Endothelial cell of umbilical vein (primary cell): ENCODE measurements around the gene KCNMA1. TPM values are rescaled to one million over a fixed set of nuclear protein-coding genes. Genes with fewer than 3 reads are reported as not detected.

Experiments
- BruUV-seq: library from RNA; stranded (reverse); fragments of 400-500 nt; replicated peaks from 2 replicates; lab custom pipeline; 2021; lab: Mats Ljungman, UMichigan
- CTCF ChIA-PET: fragments of 300-600, 350-600 bp; sonication (Branson Sonifier 250); formaldehyde crosslinking; loops from one replicate; lab custom pipeline; 2021; ENCODE audit warnings: antibody characterized with exemption, inconsistent platforms; lab: Charles Lee
- POLR2A ChIA-PET: fragments of 300-600, 350-600 bp; sonication (Branson Sonifier 250); formaldehyde crosslinking; loops from one replicate; lab custom pipeline; 2021; ENCODE audit warnings: antibody characterized with exemption, inconsistent platforms; lab: Charles Lee
- DNase-seq: peaks from one replicate; pipeline ENCODE4 v3.0.0-alpha.2; 2011; ENCODE audit warnings: low read depth, low spot score
- FAIRE-seq: peaks from 2 replicates; lab custom pipeline; 2011; peaks lifted over from hg19 to GRCh38; lab: Jason Lieb, UNC
- H2AFZ ChIP-seq: 2 replicates; pipeline ENCODE4 v1.6.0; 2012; ENCODE audit warnings: low read depth, low read length, control low read depth, inconsistent platforms
- H3K27ac ChIP-seq: 2 replicates; pipeline ENCODE4 v1.5.1; 2011; ENCODE audit warnings: low read depth, mild to moderate bottlenecking, control low read depth, low read length, moderate library complexity; ENCODE audit not compliant: insufficient read depth
- H3K27me3 ChIP-seq, 2 experiments: 2 replicates each; pipeline versions ENCODE4 v1.6.0 to v1.6.1; 2011; ENCODE audit warnings: low read length in 2 of 2, mixed read lengths in 1 of 2; ENCODE audit not compliant: control insufficient read depth in 2 of 2, insufficient read depth in 2 of 2
- H3K36me3 ChIP-seq, 2 experiments: 2 replicates in 1 of 2; 3 replicates in 1 of 2; pipeline ENCODE4 v1.5.1; 2011; ENCODE audit warnings: low read length in 2 of 2, mild to moderate bottlenecking in 1 of 2, moderate library complexity in 1 of 2; ENCODE audit not compliant: control insufficient read depth in 2 of 2, insufficient read depth in 2 of 2; ENCODE audit errors: extremely low read depth in 1 of 2
- H3K4me1 ChIP-seq: 3 replicates; pipeline ENCODE4 v1.5.1; 2011; ENCODE audit warnings: mild to moderate bottlenecking, low read length; ENCODE audit not compliant: control insufficient read depth, insufficient read depth; ENCODE audit errors: extremely low read depth
- H3K4me2 ChIP-seq: 2 replicates; pipeline ENCODE4 v1.6.1; 2011; ENCODE audit warnings: low read length, control low read depth, mixed read lengths; ENCODE audit not compliant: insufficient read depth
- H3K4me3 ChIP-seq, 3 experiments: fragments of 200-600 bp in 1 of 3; sonication (generic), shearing (Covaris generic) in 1 of 3; replicated peaks in 1 of 3; 2 replicates each; pipeline ENCODE4 v1.5.1; 2011 to 2016; ENCODE audit warnings: control low read depth in 3 of 3, low read length in 3 of 3, mild to moderate bottlenecking in 2 of 3, inconsistent platforms in 1 of 3, low read depth in 1 of 3, moderate library complexity in 1 of 3; ENCODE audit not compliant: insufficient read depth in 1 of 3
- H3K79me2 ChIP-seq: 2 replicates; pipeline ENCODE4 v1.6.0; 2012; ENCODE audit warnings: low read length, inconsistent platforms; ENCODE audit not compliant: control insufficient read depth, insufficient read depth
- H3K9ac ChIP-seq: replicated peaks from 2 replicates; pipeline ENCODE3; 2011; ENCODE audit warnings: low read length, control low read depth; ENCODE audit not compliant: insufficient read depth; ENCODE audit errors: extremely low read depth
- H3K9me1 ChIP-seq: replicated peaks from 3 replicates; pipeline ENCODE4 v1.6.0; 2011; ENCODE audit warnings: mild to moderate bottlenecking, low read length; ENCODE audit not compliant: control insufficient read depth, insufficient read depth; ENCODE audit errors: extremely low read depth
- H3K9me3 ChIP-seq: replicated peaks from 2 replicates; pipeline ENCODE4 v1.5.1; 2012; ENCODE audit warnings: low read length, inconsistent platforms; ENCODE audit not compliant: control insufficient read depth, insufficient read depth
- H4K20me1 ChIP-seq: replicated peaks from 2 replicates; pipeline ENCODE3; 2011; ENCODE audit warnings: mild to moderate bottlenecking, low read length; ENCODE audit not compliant: control insufficient read depth, insufficient read depth; ENCODE audit errors: extremely low read depth
- EZH2 ChIP-seq: IDR thresholded peaks from 2 replicates; pipeline ENCODE4 v1.6.1; 2012; ENCODE audit warnings: borderline replicate concordance, low read depth, mild to moderate bottlenecking, moderate library complexity, low read length, inconsistent platforms; ENCODE audit not compliant: severe bottlenecking
- FOS ChIP-seq: IDR thresholded peaks from 2 replicates; pipeline ENCODE4 v1.6.1; 2011; ENCODE audit warnings: mild to moderate bottlenecking, low read length, moderate library complexity, borderline replicate concordance; ENCODE audit not compliant: insufficient read depth
- GATA2 ChIP-seq: IDR thresholded peaks from 2 replicates; pipeline ENCODE4 v1.7.0; 2011; ENCODE audit warnings: low read depth, mild to moderate bottlenecking, moderate library complexity, mixed read lengths, low read length; ENCODE audit not compliant: insufficient read length, insufficient read depth
- JUN ChIP-seq: IDR thresholded peaks from 2 replicates; pipeline ENCODE4 v1.6.1; 2011; ENCODE audit warnings: borderline replicate concordance, low read depth; ENCODE audit not compliant: insufficient read length, insufficient read depth
- MYC ChIP-seq: IDR thresholded peaks from one replicate; pipeline ENCODE4 v1.6.1; 2011; ENCODE audit warnings: mild to moderate bottlenecking, low read depth, low read length
- POLR2A ChIP-seq: IDR thresholded peaks from 2 replicates; pipeline ENCODE4 v1.6.1; 2012; ENCODE audit warnings: low read depth, mild to moderate bottlenecking, control low read depth, low read length
- POLR2AphosphoS5 ChIP-seq: IDR thresholded peaks from 2 replicates; pipeline ENCODE4 v1.6.1; 2012; ENCODE audit warnings: low read depth, mild to moderate bottlenecking, control low read depth, low read length, moderate library complexity; ENCODE audit not compliant: insufficient read depth
- dilution Hi-C: fragments of 300-500 bp; cut with MboI; formaldehyde crosslinking; loops from one replicate; pipeline ENCODE4 v1.15.0; 2019; ENCODE audit warnings: low sequenced_read_pairs; ENCODE audit not compliant: extremely low pct_ligation_motif_present
- intact Hi-C: fragments of 100-400 bp; cut with micrococcal nuclease; formaldehyde crosslinking; loops from one replicate; pipeline ENCODE4 v1.10.0; 2022
- polyA plus RNA-seq, 4 experiments: library from polyadenylated mRNA; depleted of rRNA in 3 of 4; stranded (reverse) in 3 of 4; unstranded in 1 of 4; fragments of >200 nt; gene quantifications; 2 replicates each; pipeline versions ENCODE4 v1.2.1 to v1.2.3, GENCODE V29; 2011 to 2012; ENCODE audit warnings: missing spikeins in 1 of 4
- total RNA-seq: library from RNA; stranded (reverse); gene quantifications from 2 replicates; pipeline ENCODE4 v1.2.3, GENCODE V29; 2021
- TF ChIP-seq, protein P1 (sequence below), 2 donors: IDR thresholded peaks; 1 replicate in 1 of 2; 2 replicates in 1 of 2; pipeline ENCODE4 v1.5.1; 2011; ENCODE audit warnings: low read length in 2 of 2, mild to moderate bottlenecking in 2 of 2, moderate library complexity in 2 of 2, control low read depth in 1 of 2, inconsistent platforms in 1 of 2, low read depth in 1 of 2; ENCODE audit not compliant: insufficient read depth in 1 of 2; ENCODE audit errors: extremely low read depth in 1 of 2
- TF ChIP-seq, protein P2 (sequence below): IDR thresholded peaks from 2 replicates; pipeline ENCODE4 v1.6.1; 2011; ENCODE audit not compliant: insufficient read depth, insufficient read length

The KCNMA1 gene
- total and polyA plus RNA-seq, 2 donors (not counting 3 experiments of a cell fraction or from before 2014, with no cell fraction given), result 0.10 to 0.82 TPM

DNA sequence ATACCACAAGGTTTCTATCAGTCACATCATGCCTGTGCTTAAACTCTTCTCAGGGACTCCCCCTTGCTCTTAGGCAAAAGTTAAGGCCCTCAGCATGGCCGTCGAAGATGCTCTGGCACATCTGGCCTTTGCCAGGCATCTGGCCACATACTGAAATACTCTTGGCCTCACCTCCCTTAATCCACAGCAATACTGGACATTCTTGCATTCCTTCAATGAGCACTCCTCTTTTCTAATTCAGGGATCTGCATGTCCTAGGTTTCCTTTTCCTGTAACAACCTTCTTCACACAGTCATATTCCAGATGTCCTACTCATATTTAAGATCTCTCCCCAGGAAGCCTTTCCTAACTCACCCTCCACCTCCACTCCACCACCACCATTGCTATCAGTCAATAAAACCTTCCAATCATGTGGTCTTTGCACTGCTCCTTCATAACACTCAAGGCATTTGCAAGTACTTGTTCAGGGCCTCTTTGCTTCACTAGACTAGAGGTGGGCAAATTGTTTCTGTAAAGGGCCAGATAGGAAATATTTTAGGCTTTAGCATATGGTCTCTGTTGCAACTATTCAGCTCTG, 216.6 kb downstream of the KCNMA1 start:
- Histone ChIP-seq H3K36me3 (no peaks in the 10 kb centered on the region), H2AFZ (no peak overlapping the region), H3K9ac (no peak overlapping the region), H3K27ac (no peak overlapping the region), H3K79me2 (no peaks in the 10 kb centered on the region), H3K9me3 (no peaks in the 10 kb centered on the region), H3K4me1 (no peaks in the 10 kb centered on the region), H3K27me3 (peaks cover 4 to 5% of the 10 kb centered on the region in 2 experiments), H3K4me3 (no peak overlapping the region), H3K4me2 (no peak overlapping the region), H4K20me1 (no peaks in the 10 kb centered on the region), H3K9me1 (no peaks in the 10 kb centered on the region)
- ChIA-PET CTCF (no interaction called here), POLR2A (no interaction called here)
- FAIRE-seq, result no peak
- no TSS peak for BruUV-seq
- DNase-seq, result no peak
- intact Hi-C loops, result no loop called here
- dilution Hi-C loops, result no loop called here
- TF ChIP-seq EZH2 (no peak), MYC (no peak), FOS (no peak), GATA2 (no peak), JUN (no peak), POLR2AphosphoS5 (no peak), POLR2A (no peak)
- TF ChIP-seq, protein P1, sequence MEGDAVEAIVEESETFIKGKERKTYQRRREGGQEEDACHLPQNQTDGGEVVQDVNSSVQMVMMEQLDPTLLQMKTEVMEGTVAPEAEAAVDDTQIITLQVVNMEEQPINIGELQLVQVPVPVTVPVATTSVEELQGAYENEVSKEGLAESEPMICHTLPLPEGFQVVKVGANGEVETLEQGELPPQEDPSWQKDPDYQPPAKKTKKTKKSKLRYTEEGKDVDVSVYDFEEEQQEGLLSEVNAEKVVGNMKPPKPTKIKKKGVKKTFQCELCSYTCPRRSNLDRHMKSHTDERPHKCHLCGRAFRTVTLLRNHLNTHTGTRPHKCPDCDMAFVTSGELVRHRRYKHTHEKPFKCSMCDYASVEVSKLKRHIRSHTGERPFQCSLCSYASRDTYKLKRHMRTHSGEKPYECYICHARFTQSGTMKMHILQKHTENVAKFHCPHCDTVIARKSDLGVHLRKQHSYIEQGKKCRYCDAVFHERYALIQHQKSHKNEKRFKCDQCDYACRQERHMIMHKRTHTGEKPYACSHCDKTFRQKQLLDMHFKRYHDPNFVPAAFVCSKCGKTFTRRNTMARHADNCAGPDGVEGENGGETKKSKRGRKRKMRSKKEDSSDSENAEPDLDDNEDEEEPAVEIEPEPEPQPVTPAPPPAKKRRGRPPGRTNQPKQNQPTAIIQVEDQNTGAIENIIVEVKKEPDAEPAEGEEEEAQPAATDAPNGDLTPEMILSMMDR (IDR thresholded peaks at IDR 0.05; ENCODE audit: extremely low read depth in 1 of 2, insufficient read depth in 1 of 2, low read depth in 1 of 2, low read length in 2 of 2), result no peak
- TF ChIP-seq, protein P2, sequence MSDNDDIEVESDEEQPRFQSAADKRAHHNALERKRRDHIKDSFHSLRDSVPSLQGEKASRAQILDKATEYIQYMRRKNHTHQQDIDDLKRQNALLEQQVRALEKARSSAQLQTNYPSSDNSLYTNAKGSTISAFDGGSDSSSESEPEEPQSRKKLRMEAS, result no peak
